Right atrium auricular region (tissue), 2 donors: ENCODE data around the gene MIR17HG. TPM values are rescaled to one million over a fixed set of nuclear protein-coding genes. Genes with fewer than 3 reads are reported as not detected.

Source experiments
- DNase-seq: peaks from one replicate; pipeline ENCODE4 v3.0.0-alpha.2; 2019; ENCODE audit warnings: low spot score
- H3K27ac ChIP-seq, 2 donors: fragments of 200-600 bp; sonication (generic); 1 replicate in 1 of 2; 2 replicates in 1 of 2; pipeline ENCODE4 v1.5.1; 2016 to 2019
- H3K27me3 ChIP-seq, 2 donors: fragments of 200-600 bp; sonication (generic); one replicate each; pipeline versions ENCODE4 v1.5.1 to v1.6.0; 2017 to 2019
- H3K36me3 ChIP-seq: fragments of 200-600 bp; sonication (generic); one replicate; pipeline ENCODE4 v1.5.1; 2016
- H3K4me1 ChIP-seq, 2 donors: fragments of 200-600 bp; sonication (generic); one replicate each; pipeline versions ENCODE4 v1.5.1 to v1.6.0; 2017 to 2019
- H3K4me3 ChIP-seq, 2 donors: fragments of 200-600 bp; sonication (generic); 1 replicate in 1 of 2; 2 replicates in 1 of 2; pipeline ENCODE4 v1.5.1; 2017 to 2019; ENCODE audit warnings: mild to moderate bottlenecking in 1 of 2, moderate library complexity in 1 of 2
- H3K9me3 ChIP-seq, 2 donors: fragments of 200-600 bp; sonication (generic); one replicate each; pipeline ENCODE4 v1.5.1; 2019
- CTCF ChIP-seq, 2 donors: fragments of 200-600 bp; sonication (generic); IDR thresholded peaks; one replicate each; pipeline ENCODE4 v1.5.1; 2019; ENCODE audit warnings: antibody characterized with exemption in 2 of 2
- total RNA-seq, 2 donors: library from RNA; depleted of rRNA; stranded (reverse); fragments of >200 nt; gene quantifications; one replicate each; pipeline ENCODE4 v1.1.0, GENCODE V29; 2016

Gene MIR17HG
- total RNA-seq, 2 donors from 2014 or later = 0.20 TPM; not detected in 1

GRCh38 chr13:91368101-91368500 is 20.6 kb downstream of the MIR17HG start:
- Histone ChIP-seq H3K36me3 (no peaks in the 10 kb centered on the region), H3K9me3 (no peaks in the 10 kb centered on the region), H3K27ac (no peak overlapping the region), H3K4me3 (no peak overlapping the region), H3K4me1 (no peaks in the 10 kb centered on the region), H3K27me3 (no peaks in the 10 kb centered on the region)
- no peak for DNase-seq
- TF ChIP-seq CTCF (IDR thresholded peaks at IDR 0.05) = no peak

- H3K36me3 ChIP-seq = no peaks in the 10 kb centered on the region
- no peak overlapping the region for H3K4me3 ChIP-seq
- TF ChIP-seq CTCF (IDR thresholded peaks at IDR 0.05) = no peak
- no peak for DNase-seq
- no peak overlapping the region for H3K27ac ChIP-seq
- H3K27me3 ChIP-seq = no peaks in the 10 kb centered on the region
- no peaks in the 10 kb centered on the region for H3K4me1 ChIP-seq
- no peaks in the 10 kb centered on the region for H3K9me3 ChIP-seq
Observed at GRCh38 chr13:91368676-91369440, 21.4 kb downstream of the MIR17HG start.

- Histone ChIP-seq H3K27me3 (no peaks in the 10 kb centered on the region), H3K27ac (no peak overlapping the region), H3K4me3 (no peak overlapping the region), H3K9me3 (no peaks in the 10 kb centered on the region), H3K4me1 (no peaks in the 10 kb centered on the region), H3K36me3 (no peaks in the 10 kb centered on the region)
- no peak for TF ChIP-seq CTCF (IDR thresholded peaks at IDR 0.05)
- no peak for DNase-seq
Observed at GRCh38 chr13:91369441-91369831, 21.9 kb downstream of the MIR17HG start.

- no peak overlapping the region for H3K27ac ChIP-seq
- no peaks in the 10 kb centered on the region for H3K9me3 ChIP-seq
- no peak for DNase-seq
- H3K36me3 ChIP-seq = no peaks in the 10 kb centered on the region
- no peaks in the 10 kb centered on the region for H3K4me1 ChIP-seq
- no peak overlapping the region for H3K4me3 ChIP-seq
- no peak for TF ChIP-seq CTCF (IDR thresholded peaks at IDR 0.05)
- no peaks in the 10 kb centered on the region for H3K27me3 ChIP-seq
Observed at GRCh38 chr13:91370501-91370900, 23.0 kb downstream of the MIR17HG start.

GRCh38 chr13:91372911-91373310 is 25.4 kb downstream of the MIR17HG start:
- no peaks in the 10 kb centered on the region for H3K9me3 ChIP-seq
- no peaks in the 10 kb centered on the region for H3K36me3 ChIP-seq
- no peaks in the 10 kb centered on the region for H3K27me3 ChIP-seq
- H3K27ac ChIP-seq = no peak overlapping the region
- H3K4me1 ChIP-seq = no peaks in the 10 kb centered on the region
- H3K4me3 ChIP-seq = no peak overlapping the region
- TF ChIP-seq CTCF (IDR thresholded peaks at IDR 0.05) = no peak
- no peak for DNase-seq
